Measurements from ENCODE around the gene CLNS1A. TPM values are rescaled to one million over a fixed set of nuclear protein-coding genes. Genes with fewer than 3 reads are reported as not detected.

CLNS1A gene
- total and polyA plus RNA-seq, 2 donors from 2014 or later: 74.4 to 79.3 TPM

GRCh38 chr11:77617892-77618291 is 19.7 kb downstream of the CLNS1A start:
- TF ChIP-seq CTCF (IDR thresholded peaks at IDR 0.05; ENCODE audit: borderline replicate concordance, extremely low read depth, insufficient read depth): no peak
- Histone ChIP-seq H3K9ac (ENCODE audit: low read length in 3 of 3) (no peak overlapping the region), H3K27ac (ENCODE audit: low read depth in 2 of 2, low read length in 2 of 2) (no peak overlapping the region), H3K4me3 (ENCODE audit: low read length in 3 of 3) (no peak overlapping the region), H3K27me3 (ENCODE audit: control insufficient read depth, insufficient read depth, low read length) (no peaks in the 10 kb centered on the region), H3K9me3 (ENCODE audit: control insufficient read depth in 2 of 3, insufficient read depth in 1 of 3, low read length in 3 of 3) (no peaks in the 10 kb centered on the region), H3K36me3 (ENCODE audit: control insufficient read depth in 2 of 3, insufficient read depth in 3 of 3, low read length in 3 of 3) (peaks cover 3 to 9% (median 6%) of the 10 kb centered on the region in 3 donors), H3K4me1 (ENCODE audit: control insufficient read depth in 2 of 3, insufficient read depth in 2 of 3, low read depth in 1 of 3, low read length in 3 of 3) (no peaks in the 10 kb centered on the region)
- no peak for FAIRE-seq
- no peak for DNase-seq
- intact Hi-C loops (cut with DNase I): no loop called here

DNA sequence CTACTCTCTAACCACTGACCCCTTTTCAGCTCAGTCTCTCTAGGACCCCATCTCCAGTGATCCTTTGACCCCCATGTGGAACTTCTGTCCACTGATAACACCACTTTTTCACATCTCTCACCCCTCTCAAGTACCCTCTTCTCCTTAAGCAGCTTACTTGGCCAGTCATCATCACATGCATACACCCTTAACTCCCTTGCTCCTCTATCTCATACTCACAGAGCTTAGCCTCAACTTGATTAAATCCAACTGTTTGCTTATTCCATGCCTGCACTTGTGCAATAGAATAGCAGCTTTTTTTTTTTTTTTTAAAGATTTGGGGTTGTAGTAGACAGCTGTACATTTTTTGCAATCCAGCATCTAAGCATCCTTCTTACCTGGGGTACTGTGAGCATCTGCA is 25.7 kb downstream of the CLNS1A start:
- intact Hi-C loops (cut with DNase I): no loop called here
- FAIRE-seq (no peak), DNase-seq (no peak)
- Histone ChIP-seq H3K9ac (ENCODE audit: low read length in 3 of 3) (no peak overlapping the region), H3K4me3 (ENCODE audit: low read length in 3 of 3) (no peak overlapping the region), H3K27ac (ENCODE audit: low read depth in 2 of 2, low read length in 2 of 2) (no peak overlapping the region), H3K9me3 (ENCODE audit: control insufficient read depth in 2 of 3, insufficient read depth in 1 of 3, low read length in 3 of 3) (no peaks in the 10 kb centered on the region), H3K36me3 (ENCODE audit: control insufficient read depth in 2 of 3, insufficient read depth in 3 of 3, low read length in 3 of 3) (peaks cover 6 to 17% (median 8%) of the 10 kb centered on the region in 3 donors), H3K27me3 (ENCODE audit: control insufficient read depth, insufficient read depth, low read length) (no peaks in the 10 kb centered on the region), H3K4me1 (ENCODE audit: control insufficient read depth in 2 of 3, insufficient read depth in 2 of 3, low read depth in 1 of 3, low read length in 3 of 3) (no peaks in the 10 kb centered on the region)
- no peak for TF ChIP-seq CTCF (IDR thresholded peaks at IDR 0.05; ENCODE audit: borderline replicate concordance, extremely low read depth, insufficient read depth)

- no peaks in the 10 kb centered on the region for H3K4me1 ChIP-seq (ENCODE audit: control insufficient read depth in 2 of 3, insufficient read depth in 2 of 3, low read depth in 1 of 3, low read length in 3 of 3)
- no peaks in the 10 kb centered on the region for H3K27me3 ChIP-seq (ENCODE audit: control insufficient read depth, insufficient read depth, low read length)
- no peak overlapping the region for H3K4me3 ChIP-seq (ENCODE audit: low read length in 3 of 3)
- FAIRE-seq: no peak
- DNase-seq: peak in 1 of 5 donors; percentile 2
- H3K9me3 ChIP-seq (ENCODE audit: control insufficient read depth in 2 of 3, insufficient read depth in 1 of 3, low read length in 3 of 3): no peaks in the 10 kb centered on the region
- no peak for TF ChIP-seq CTCF (IDR thresholded peaks at IDR 0.05; ENCODE audit: borderline replicate concordance, extremely low read depth, insufficient read depth)
- intact Hi-C loops (cut with DNase I): no loop called here
- no peak overlapping the region for H3K27ac ChIP-seq (ENCODE audit: low read depth in 2 of 2, low read length in 2 of 2)
- H3K9ac ChIP-seq (ENCODE audit: low read length in 3 of 3): no peak overlapping the region
- H3K36me3 ChIP-seq (ENCODE audit: control insufficient read depth in 2 of 3, insufficient read depth in 3 of 3, low read length in 3 of 3): peaks cover 4 to 17% (median 8%) of the 10 kb centered on the region in 3 donors
Observed at GRCh38 chr11:77609234-77609633, 28.4 kb downstream of the CLNS1A start.

GRCh38 chr11:77604281-77604680 is 33.3 kb downstream of the CLNS1A start:
- H3K4me3 ChIP-seq (ENCODE audit: low read length in 3 of 3): no peak overlapping the region
- H3K36me3 ChIP-seq (ENCODE audit: control insufficient read depth in 2 of 3, insufficient read depth in 3 of 3, low read length in 3 of 3): peaks cover 0 to 4% (median 2%) of the 10 kb centered on the region in 3 donors
- no peak overlapping the region for H3K9ac ChIP-seq (ENCODE audit: low read length in 3 of 3)
- H3K9me3 ChIP-seq (ENCODE audit: control insufficient read depth in 2 of 3, insufficient read depth in 1 of 3, low read length in 3 of 3): no peaks in the 10 kb centered on the region
- H3K27me3 ChIP-seq (ENCODE audit: control insufficient read depth, insufficient read depth, low read length): no peaks in the 10 kb centered on the region
- H3K4me1 ChIP-seq (ENCODE audit: control insufficient read depth in 2 of 3, insufficient read depth in 2 of 3, low read depth in 1 of 3, low read length in 3 of 3): peaks cover 0 to 4% (median 0%) of the 10 kb centered on the region in 3 donors
- no peak for TF ChIP-seq CTCF (IDR thresholded peaks at IDR 0.05; ENCODE audit: borderline replicate concordance, extremely low read depth, insufficient read depth)
- no peak for DNase-seq
- intact Hi-C loops (cut with DNase I): no loop called here
- no peak overlapping the region for H3K27ac ChIP-seq (ENCODE audit: low read depth in 2 of 2, low read length in 2 of 2)
- FAIRE-seq: no peak
